Panc1 (cell line): ENCODE data around the gene UBAC1.

ENCODE experiments used
- POLR2AphosphoS5 ChIP-seq: IDR thresholded peaks from 2 replicates; pipeline ENCODE4 v1.6.1; 2012; ENCODE audit warnings: mild to moderate bottlenecking, low read depth, low read length, moderate library complexity
- TF ChIP-seq, protein P1 (sequence below): fragments of 450-650 bp; IDR thresholded peaks from 2 replicates; pipeline ENCODE4 v1.5.1; 2017; ENCODE audit warnings: mild to moderate bottlenecking
- TF ChIP-seq, protein P2 (sequence below), 2 experiments: IDR thresholded peaks; 2 replicates each; pipeline ENCODE4 v1.6.1; 2011 to 2012; ENCODE audit warnings: low read depth in 2 of 2, control low read depth in 1 of 2, low read length in 1 of 2, mild to moderate bottlenecking in 1 of 2, moderate library complexity in 1 of 2; ENCODE audit not compliant: insufficient read depth in 1 of 2

DNA sequence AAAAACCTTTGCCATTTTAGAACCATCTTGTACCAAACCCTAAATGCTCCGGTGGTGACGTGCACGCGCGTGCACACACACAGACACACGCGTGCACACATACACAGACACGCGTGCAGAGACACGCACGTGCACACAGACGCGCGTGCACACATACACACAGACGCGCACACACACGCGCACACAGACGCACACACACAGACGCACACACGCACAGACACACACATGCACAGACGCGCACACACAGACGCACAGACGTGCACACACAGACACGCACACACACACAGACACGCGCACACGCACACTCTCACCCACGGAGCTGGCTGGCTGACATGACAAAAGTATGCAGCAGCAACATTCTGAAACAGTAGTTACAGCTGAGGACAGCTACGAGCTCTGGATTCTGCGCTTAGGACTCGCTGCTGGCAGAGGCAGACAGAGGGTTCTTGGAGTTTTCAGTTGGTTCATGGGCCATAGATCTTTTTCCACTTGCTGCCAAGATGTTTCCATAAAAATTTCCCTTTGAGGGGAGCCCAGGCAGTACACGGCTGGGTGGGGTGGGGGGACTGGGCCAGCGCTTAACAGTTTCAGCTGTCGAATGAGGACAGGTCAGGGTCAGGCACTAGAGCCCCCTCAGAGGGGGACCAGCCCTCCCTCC, 46.2 kb upstream of the UBAC1 start:
- TF ChIP-seq, protein P1, sequence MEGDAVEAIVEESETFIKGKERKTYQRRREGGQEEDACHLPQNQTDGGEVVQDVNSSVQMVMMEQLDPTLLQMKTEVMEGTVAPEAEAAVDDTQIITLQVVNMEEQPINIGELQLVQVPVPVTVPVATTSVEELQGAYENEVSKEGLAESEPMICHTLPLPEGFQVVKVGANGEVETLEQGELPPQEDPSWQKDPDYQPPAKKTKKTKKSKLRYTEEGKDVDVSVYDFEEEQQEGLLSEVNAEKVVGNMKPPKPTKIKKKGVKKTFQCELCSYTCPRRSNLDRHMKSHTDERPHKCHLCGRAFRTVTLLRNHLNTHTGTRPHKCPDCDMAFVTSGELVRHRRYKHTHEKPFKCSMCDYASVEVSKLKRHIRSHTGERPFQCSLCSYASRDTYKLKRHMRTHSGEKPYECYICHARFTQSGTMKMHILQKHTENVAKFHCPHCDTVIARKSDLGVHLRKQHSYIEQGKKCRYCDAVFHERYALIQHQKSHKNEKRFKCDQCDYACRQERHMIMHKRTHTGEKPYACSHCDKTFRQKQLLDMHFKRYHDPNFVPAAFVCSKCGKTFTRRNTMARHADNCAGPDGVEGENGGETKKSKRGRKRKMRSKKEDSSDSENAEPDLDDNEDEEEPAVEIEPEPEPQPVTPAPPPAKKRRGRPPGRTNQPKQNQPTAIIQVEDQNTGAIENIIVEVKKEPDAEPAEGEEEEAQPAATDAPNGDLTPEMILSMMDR = no peak
- TF ChIP-seq, protein P2, sequence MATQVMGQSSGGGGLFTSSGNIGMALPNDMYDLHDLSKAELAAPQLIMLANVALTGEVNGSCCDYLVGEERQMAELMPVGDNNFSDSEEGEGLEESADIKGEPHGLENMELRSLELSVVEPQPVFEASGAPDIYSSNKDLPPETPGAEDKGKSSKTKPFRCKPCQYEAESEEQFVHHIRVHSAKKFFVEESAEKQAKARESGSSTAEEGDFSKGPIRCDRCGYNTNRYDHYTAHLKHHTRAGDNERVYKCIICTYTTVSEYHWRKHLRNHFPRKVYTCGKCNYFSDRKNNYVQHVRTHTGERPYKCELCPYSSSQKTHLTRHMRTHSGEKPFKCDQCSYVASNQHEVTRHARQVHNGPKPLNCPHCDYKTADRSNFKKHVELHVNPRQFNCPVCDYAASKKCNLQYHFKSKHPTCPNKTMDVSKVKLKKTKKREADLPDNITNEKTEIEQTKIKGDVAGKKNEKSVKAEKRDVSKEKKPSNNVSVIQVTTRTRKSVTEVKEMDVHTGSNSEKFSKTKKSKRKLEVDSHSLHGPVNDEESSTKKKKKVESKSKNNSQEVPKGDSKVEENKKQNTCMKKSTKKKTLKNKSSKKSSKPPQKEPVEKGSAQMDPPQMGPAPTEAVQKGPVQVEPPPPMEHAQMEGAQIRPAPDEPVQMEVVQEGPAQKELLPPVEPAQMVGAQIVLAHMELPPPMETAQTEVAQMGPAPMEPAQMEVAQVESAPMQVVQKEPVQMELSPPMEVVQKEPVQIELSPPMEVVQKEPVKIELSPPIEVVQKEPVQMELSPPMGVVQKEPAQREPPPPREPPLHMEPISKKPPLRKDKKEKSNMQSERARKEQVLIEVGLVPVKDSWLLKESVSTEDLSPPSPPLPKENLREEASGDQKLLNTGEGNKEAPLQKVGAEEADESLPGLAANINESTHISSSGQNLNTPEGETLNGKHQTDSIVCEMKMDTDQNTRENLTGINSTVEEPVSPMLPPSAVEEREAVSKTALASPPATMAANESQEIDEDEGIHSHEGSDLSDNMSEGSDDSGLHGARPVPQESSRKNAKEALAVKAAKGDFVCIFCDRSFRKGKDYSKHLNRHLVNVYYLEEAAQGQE (IDR thresholded peaks at IDR 0.05; ENCODE audit: insufficient read depth in 1 of 2, low read depth in 2 of 2, low read length in 1 of 2) = no peak
- no peak for TF ChIP-seq POLR2AphosphoS5
